ENCODE results near the gene PSEN1.

PSEN1 gene

GRCh38 chr14:73255693-73256225 lies 119.5 kb downstream of the PSEN1 start:
- no peak for DNase-seq (ENCODE audit: low spot score)
- H4K8ac ChIP-seq (ENCODE audit: low read depth, low read length) = no peak overlapping the region
- peaks cover 0 to under 1% of the 10 kb centered on the region in 2 donors for H3K4me1 ChIP-seq (ENCODE audit: control insufficient read depth in 2 of 2, insufficient read depth in 1 of 2, low read depth in 1 of 2, low read length in 2 of 2)
- H2AFZ ChIP-seq (ENCODE audit: low read length) = no peak overlapping the region
- no peak overlapping the region for H3K4me2 ChIP-seq (ENCODE audit: insufficient read depth, low read length, poor library complexity, severe bottlenecking)
- H3K9me3 ChIP-seq (replicated peaks in 1 of 2; ENCODE audit: control insufficient read depth in 2 of 2, insufficient read depth in 1 of 2, low read depth in 1 of 2, low read length in 2 of 2) = peaks cover 0 to 2% of the 10 kb centered on the region in 2 donors
- H4K91ac ChIP-seq (ENCODE audit: low read depth, low read length, poor library complexity) = no peak overlapping the region
- H3K9ac ChIP-seq (ENCODE audit: low read depth, low read length, poor library complexity) = peak overlapping the region; percentile 30
- H3K79me1 ChIP-seq (ENCODE audit: low read depth, low read length) = peaks cover 6% of the 10 kb centered on the region
- no peak overlapping the region for H2BK12ac ChIP-seq (ENCODE audit: low read length)
- H3K36me3 ChIP-seq (replicated peaks in 1 of 2; ENCODE audit: control insufficient read depth in 2 of 2, insufficient read depth in 2 of 2, low read length in 2 of 2) = peaks cover 0 to 22% of the 10 kb centered on the region in 2 donors
- no peak overlapping the region for H2BK15ac ChIP-seq (ENCODE audit: low read length)
- H2AK5ac ChIP-seq (ENCODE audit: low read depth, low read length) = no peak overlapping the region
- H3K23ac ChIP-seq (ENCODE audit: low read depth, low read length, poor library complexity) = peak overlapping the region; percentile 60
- H3K27me3 ChIP-seq (ENCODE audit: control insufficient read depth in 3 of 3, insufficient read depth in 3 of 3, low read depth in 1 of 3, low read length in 3 of 3) = no peaks in the 10 kb centered on the region
- no peak overlapping the region for H2BK5ac ChIP-seq (ENCODE audit: low read length)
- H3K14ac ChIP-seq (ENCODE audit: low read length) = no peak overlapping the region
- no peak overlapping the region for H3K18ac ChIP-seq (ENCODE audit: low read length)
- no peak overlapping the region for H3K4ac ChIP-seq (ENCODE audit: low read length)
- no peak overlapping the region for H3K4me3 ChIP-seq (ENCODE audit: low read length in 2 of 2)
- no peak overlapping the region for H3K27ac ChIP-seq (replicated peaks; ENCODE audit: low read length)
- no peak overlapping the region for H2BK120ac ChIP-seq (ENCODE audit: low read depth, low read length)
- WGBS, 2 donors (ENCODE audit: extremely low coverage in 2 of 2, insufficient read length in 2 of 2, insufficient replicate concordance in 1 of 2) = no CpG with 5 or more reads among the region's 9 CpGs

- H2BK15ac ChIP-seq (ENCODE audit: low read length) = no peak overlapping the region
- H3K14ac ChIP-seq (ENCODE audit: low read length) = no peak overlapping the region
- H3K27ac ChIP-seq (replicated peaks; ENCODE audit: low read length) = no peak overlapping the region
- no peak overlapping the region for H2AK5ac ChIP-seq (ENCODE audit: low read depth, low read length)
- no peak overlapping the region for H3K4ac ChIP-seq (ENCODE audit: low read length)
- no peak overlapping the region for H2BK5ac ChIP-seq (ENCODE audit: low read length)
- WGBS, 2 donors (ENCODE audit: extremely low coverage in 2 of 2, insufficient read length in 2 of 2, insufficient replicate concordance in 1 of 2) = no CpG with 5 or more reads among the region's 4 CpGs
- H3K79me1 ChIP-seq (ENCODE audit: low read depth, low read length) = peaks cover 5% of the 10 kb centered on the region
- H3K9me3 ChIP-seq (replicated peaks in 1 of 2; ENCODE audit: control insufficient read depth in 2 of 2, insufficient read depth in 1 of 2, low read depth in 1 of 2, low read length in 2 of 2) = peaks cover 0 to 2% of the 10 kb centered on the region in 2 donors
- no peak overlapping the region for H3K23ac ChIP-seq (ENCODE audit: low read depth, low read length, poor library complexity)
- H3K4me2 ChIP-seq (ENCODE audit: insufficient read depth, low read length, poor library complexity, severe bottlenecking) = no peak overlapping the region
- no peak overlapping the region for H2AFZ ChIP-seq (ENCODE audit: low read length)
- H3K4me3 ChIP-seq (ENCODE audit: low read length in 2 of 2) = no peak overlapping the region
- no peak overlapping the region for H2BK120ac ChIP-seq (ENCODE audit: low read depth, low read length)
- H3K27me3 ChIP-seq (ENCODE audit: control insufficient read depth in 3 of 3, insufficient read depth in 3 of 3, low read depth in 1 of 3, low read length in 3 of 3) = no peaks in the 10 kb centered on the region
- DNase-seq (ENCODE audit: low spot score) = no peak
- no peak overlapping the region for H4K91ac ChIP-seq (ENCODE audit: low read depth, low read length, poor library complexity)
- H3K4me1 ChIP-seq (ENCODE audit: control insufficient read depth in 2 of 2, insufficient read depth in 1 of 2, low read depth in 1 of 2, low read length in 2 of 2) = peaks cover 10 to 13% of the 10 kb centered on the region in 2 donors
- H4K8ac ChIP-seq (ENCODE audit: low read depth, low read length) = no peak overlapping the region
- peaks cover 0 to 22% of the 10 kb centered on the region in 2 donors for H3K36me3 ChIP-seq (replicated peaks in 1 of 2; ENCODE audit: control insufficient read depth in 2 of 2, insufficient read depth in 2 of 2, low read length in 2 of 2)
- H2BK12ac ChIP-seq (ENCODE audit: low read length) = no peak overlapping the region
- H3K18ac ChIP-seq (ENCODE audit: low read length) = no peak overlapping the region
- H3K9ac ChIP-seq (ENCODE audit: low read depth, low read length, poor library complexity) = no peak overlapping the region
Observed at GRCh38 chr14:73258076-73258475, 121.8 kb downstream of the PSEN1 start.

GRCh38 chr14:73258845-73259611 lies 122.7 kb downstream of the PSEN1 start:
- peak overlapping the region; percentile 24 for H2BK5ac ChIP-seq (ENCODE audit: low read length)
- peak overlapping the region; percentile 60 for H3K9ac ChIP-seq (ENCODE audit: low read depth, low read length, poor library complexity)
- H3K14ac ChIP-seq (ENCODE audit: low read length) = no peak overlapping the region
- H3K27ac ChIP-seq (replicated peaks; ENCODE audit: low read length) = no peak overlapping the region
- H3K4ac ChIP-seq (ENCODE audit: low read length) = no peak overlapping the region
- H3K23ac ChIP-seq (ENCODE audit: low read depth, low read length, poor library complexity) = peak overlapping the region; percentile 55
- H3K18ac ChIP-seq (ENCODE audit: low read length) = no peak overlapping the region
- H3K4me3 ChIP-seq (ENCODE audit: low read length in 2 of 2) = no peak overlapping the region
- peaks cover 0 to 2% of the 10 kb centered on the region in 2 donors for H3K9me3 ChIP-seq (replicated peaks in 1 of 2; ENCODE audit: control insufficient read depth in 2 of 2, insufficient read depth in 1 of 2, low read depth in 1 of 2, low read length in 2 of 2)
- H2BK12ac ChIP-seq (ENCODE audit: low read length) = peak overlapping the region; percentile 0
- H2BK15ac ChIP-seq (ENCODE audit: low read length) = peak overlapping the region; percentile 58
- H3K36me3 ChIP-seq (replicated peaks in 1 of 2; ENCODE audit: control insufficient read depth in 2 of 2, insufficient read depth in 2 of 2, low read length in 2 of 2) = peaks cover 0 to 27% of the 10 kb centered on the region in 2 donors
- WGBS, 2 donors (ENCODE audit: extremely low coverage in 2 of 2, insufficient read length in 2 of 2, insufficient replicate concordance in 1 of 2) = no CpG with 5 or more reads among the region's 20 CpGs
- peaks cover 10 to 13% of the 10 kb centered on the region in 2 donors for H3K4me1 ChIP-seq (ENCODE audit: control insufficient read depth in 2 of 2, insufficient read depth in 1 of 2, low read depth in 1 of 2, low read length in 2 of 2)
- H4K91ac ChIP-seq (ENCODE audit: low read depth, low read length, poor library complexity) = no peak overlapping the region
- peaks cover 5% of the 10 kb centered on the region for H3K79me1 ChIP-seq (ENCODE audit: low read depth, low read length)
- no peak overlapping the region for H4K8ac ChIP-seq (ENCODE audit: low read depth, low read length)
- H2BK120ac ChIP-seq (ENCODE audit: low read depth, low read length) = no peak overlapping the region
- H2AFZ ChIP-seq (ENCODE audit: low read length) = no peak overlapping the region
- no peak overlapping the region for H2AK5ac ChIP-seq (ENCODE audit: low read depth, low read length)
- no peak overlapping the region for H3K4me2 ChIP-seq (ENCODE audit: insufficient read depth, low read length, poor library complexity, severe bottlenecking)
- no peak for DNase-seq (ENCODE audit: low spot score)
- H3K27me3 ChIP-seq (ENCODE audit: control insufficient read depth in 3 of 3, insufficient read depth in 3 of 3, low read depth in 1 of 3, low read length in 3 of 3) = no peaks in the 10 kb centered on the region

GRCh38 chr14:73259837-73260236 lies 123.5 kb downstream of the PSEN1 start:
- Histone ChIP-seq H3K9ac (ENCODE audit: low read depth, low read length, poor library complexity) (no peak overlapping the region), H3K27ac (replicated peaks; ENCODE audit: low read length) (no peak overlapping the region), H3K4me2 (ENCODE audit: insufficient read depth, low read length, poor library complexity, severe bottlenecking) (no peak overlapping the region), H3K9me3 (replicated peaks in 1 of 2; ENCODE audit: control insufficient read depth in 2 of 2, insufficient read depth in 1 of 2, low read depth in 1 of 2, low read length in 2 of 2) (no peaks in the 10 kb centered on the region), H2BK12ac (ENCODE audit: low read length) (peak overlapping the region; percentile 41), H3K4me3 (ENCODE audit: low read length in 2 of 2) (no peak overlapping the region), H3K18ac (ENCODE audit: low read length) (no peak overlapping the region), H2AK5ac (ENCODE audit: low read depth, low read length) (no peak overlapping the region), H4K8ac (ENCODE audit: low read depth, low read length) (peak overlapping the region; percentile 17), H2BK5ac (ENCODE audit: low read length) (peak overlapping the region; percentile 39), H3K79me1 (ENCODE audit: low read depth, low read length) (peaks cover 5% of the 10 kb centered on the region), H2BK15ac (ENCODE audit: low read length) (no peak overlapping the region), H2AFZ (ENCODE audit: low read length) (no peak overlapping the region), H3K4me1 (ENCODE audit: control insufficient read depth in 2 of 2, insufficient read depth in 1 of 2, low read depth in 1 of 2, low read length in 2 of 2) (peaks cover 10 to 13% of the 10 kb centered on the region in 2 donors), H3K27me3 (ENCODE audit: control insufficient read depth in 3 of 3, insufficient read depth in 3 of 3, low read depth in 1 of 3, low read length in 3 of 3) (no peaks in the 10 kb centered on the region), H3K14ac (ENCODE audit: low read length) (peak overlapping the region; percentile 38), H3K23ac (ENCODE audit: low read depth, low read length, poor library complexity) (no peak overlapping the region), H2BK120ac (ENCODE audit: low read depth, low read length) (no peak overlapping the region), H4K91ac (ENCODE audit: low read depth, low read length, poor library complexity) (no peak overlapping the region), H3K36me3 (replicated peaks in 1 of 2; ENCODE audit: control insufficient read depth in 2 of 2, insufficient read depth in 2 of 2, low read length in 2 of 2) (peaks cover 0 to 20% of the 10 kb centered on the region in 2 donors), H3K4ac (ENCODE audit: low read length) (no peak overlapping the region)
- no CpG with 5 or more reads among the region's 9 CpGs for WGBS, 2 donors (ENCODE audit: extremely low coverage in 2 of 2, insufficient read length in 2 of 2, insufficient replicate concordance in 1 of 2)
- DNase-seq (ENCODE audit: low spot score) = no peak
